ENCODE data around the gene WDR41.

DNA sequence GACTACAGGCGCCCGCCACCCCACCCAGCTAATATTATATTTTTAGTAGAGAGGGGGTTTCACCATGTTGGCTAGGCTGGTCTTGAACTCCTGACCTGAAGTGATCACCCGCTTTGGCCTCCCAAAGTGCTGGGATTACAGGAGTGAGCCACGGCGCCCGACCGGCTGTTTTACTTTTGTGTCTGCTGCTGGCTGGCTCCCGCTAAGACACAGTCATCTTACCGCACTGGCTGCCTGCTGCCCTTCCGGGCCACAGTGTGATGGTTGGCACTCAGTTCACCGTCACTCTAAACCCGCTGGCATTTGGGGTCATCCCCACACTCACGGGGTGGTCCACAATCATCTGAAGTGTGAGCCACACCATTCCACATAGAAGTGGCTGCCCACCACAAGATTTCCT, 93.7 kb downstream of the WDR41 start:
- TF ChIP-seq TCF4 (CRISPR knock-in tag; IDR thresholded peaks at IDR 0.05; ENCODE audit: borderline replicate concordance) (no peak), ESRRG (CRISPR knock-in tag; IDR thresholded peaks at IDR 0.05) (no peak), ISL1 (CRISPR knock-in tag; IDR thresholded peaks at IDR 0.05) (no peak), RARB (CRISPR knock-in tag; IDR thresholded peaks at IDR 0.05) (no peak), ARNTL (CRISPR knock-in tag; IDR thresholded peaks at IDR 0.05; ENCODE audit: borderline replicate concordance, low read depth) (no peak), ZC3H10 (CRISPR knock-in tag; IDR thresholded peaks at IDR 0.05) (no peak), ZNF565 (CRISPR knock-in tag; conservative IDR thresholded peaks at IDR 0.05; ENCODE audit: low read depth) (no peak), ZFP30 (CRISPR knock-in tag; IDR thresholded peaks at IDR 0.05) (no peak)
- TF ChIP-seq, protein P1, sequence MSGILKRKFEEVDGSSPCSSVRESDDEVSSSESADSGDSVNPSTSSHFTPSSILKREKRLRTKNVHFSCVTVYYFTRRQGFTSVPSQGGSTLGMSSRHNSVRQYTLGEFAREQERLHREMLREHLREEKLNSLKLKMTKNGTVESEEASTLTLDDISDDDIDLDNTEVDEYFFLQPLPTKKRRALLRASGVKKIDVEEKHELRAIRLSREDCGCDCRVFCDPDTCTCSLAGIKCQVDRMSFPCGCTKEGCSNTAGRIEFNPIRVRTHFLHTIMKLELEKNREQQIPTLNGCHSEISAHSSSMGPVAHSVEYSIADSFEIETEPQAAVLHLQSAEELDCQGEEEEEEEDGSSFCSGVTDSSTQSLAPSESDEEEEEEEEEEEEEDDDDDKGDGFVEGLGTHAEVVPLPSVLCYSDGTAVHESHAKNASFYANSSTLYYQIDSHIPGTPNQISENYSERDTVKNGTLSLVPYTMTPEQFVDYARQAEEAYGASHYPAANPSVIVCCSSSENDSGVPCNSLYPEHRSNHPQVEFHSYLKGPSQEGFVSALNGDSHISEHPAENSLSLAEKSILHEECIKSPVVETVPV (CRISPR knock-in tag; IDR thresholded peaks at IDR 0.05): no peak

Measured in SK-N-SH treated with all-trans-retinoic acid at 6 μM for 48 hours (cell line).